HG03520 (cell line): ENCODE data around the gene GGACT.
"Not testable (repeated sequence)": the region's sequence is repeated elsewhere in the genome, so short reads cannot be mapped to it uniquely, and the experiment has no call there.

Experiments used
- ATAC-seq: cut with Tn5 transposase; IDR thresholded peaks from one replicate; pipeline ENCODE4 v1.9.1; 2021; ENCODE audit warnings: mild to moderate bottlenecking, moderate library complexity; ENCODE audit not compliant: unreplicated experiment

Gene GGACT

DNA sequence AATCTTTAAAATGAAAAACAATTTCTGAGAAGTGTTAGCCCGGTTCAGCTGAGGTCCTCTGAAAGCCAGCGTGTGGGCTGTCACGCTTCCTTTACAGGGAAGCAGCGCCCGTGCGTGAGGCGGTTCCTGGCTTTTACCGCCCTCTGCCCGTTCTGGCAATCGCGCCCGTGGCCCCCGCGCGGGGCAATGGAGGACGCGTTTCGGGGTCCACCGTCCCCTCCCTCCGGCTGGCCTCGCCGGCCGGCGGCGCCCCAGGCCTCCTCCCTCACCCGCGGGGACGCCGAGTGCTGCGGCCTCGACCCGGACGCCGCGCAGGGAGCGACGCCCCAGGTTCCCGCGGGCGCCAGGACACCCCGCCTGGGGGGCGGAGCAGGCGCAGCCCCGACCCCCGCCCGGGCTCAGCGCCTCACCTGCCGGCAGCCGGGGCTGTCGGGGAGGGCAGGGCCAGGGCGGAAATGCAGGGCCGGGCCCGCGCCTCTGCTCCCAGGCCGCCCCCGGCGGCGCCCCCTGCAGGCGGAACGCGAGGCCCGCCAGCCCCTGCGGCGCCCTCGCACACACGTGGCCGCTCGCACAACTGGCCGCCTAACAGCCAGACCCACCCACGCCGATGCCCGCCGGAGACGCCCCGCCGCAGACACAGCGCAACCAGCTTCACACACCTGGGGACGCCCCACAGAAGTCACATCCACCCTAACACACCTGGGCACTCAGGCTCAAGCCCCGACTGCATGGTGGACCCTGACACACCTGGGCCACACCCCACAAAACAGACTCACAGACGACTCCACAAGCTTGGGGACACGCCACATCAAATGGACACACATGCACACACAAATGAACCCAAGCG is at the start of gene GGACT:
Gene GGACT (minus strand): TSS at position 459 of the 847 bp plus-strand sequence. CDS start 56,198 bp downstream, outside the sequence.
- ATAC-seq = peak; percentile 98

DNA sequence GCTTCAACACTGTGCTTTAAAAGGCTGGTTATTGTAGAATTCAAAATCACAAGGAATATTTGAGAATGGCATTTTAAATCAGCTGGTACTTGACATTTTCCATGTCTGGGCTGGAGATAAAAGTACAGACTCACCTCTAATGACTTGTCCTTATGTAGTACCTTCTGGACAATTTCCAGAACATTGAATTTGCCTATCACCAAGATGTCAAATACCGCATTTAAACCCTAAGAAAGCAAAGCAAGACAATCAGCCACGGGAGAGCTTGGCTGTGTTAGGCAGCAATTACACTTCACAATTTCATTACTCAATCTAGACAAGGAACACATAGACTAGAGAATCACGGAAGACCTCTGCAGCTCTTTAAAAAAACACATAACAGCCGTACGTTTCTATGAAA is 49.2 kb upstream of the GGACT start:
- no peak for ATAC-seq

DNA sequence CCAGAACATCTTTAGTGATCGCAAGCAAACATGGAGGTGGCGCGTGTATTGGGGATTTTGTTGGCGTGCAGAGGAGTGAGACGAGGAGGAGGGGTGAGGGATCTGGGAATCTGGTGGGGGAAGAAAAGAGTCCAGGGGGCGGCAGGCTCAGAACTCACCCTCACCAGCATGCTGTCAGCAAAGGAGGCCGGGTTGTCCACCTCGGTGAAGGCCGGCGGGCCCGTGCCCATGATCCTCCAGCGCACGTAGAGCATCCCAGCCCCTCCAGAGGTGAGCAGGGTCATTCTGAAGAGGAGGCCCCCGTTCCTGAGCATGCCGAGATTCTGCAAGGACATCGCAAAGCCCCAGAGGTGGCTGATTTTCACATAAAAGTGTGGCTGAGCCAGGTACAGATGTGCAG is 48.8 kb upstream of the GGACT start:
- ATAC-seq = no peak

DNA sequence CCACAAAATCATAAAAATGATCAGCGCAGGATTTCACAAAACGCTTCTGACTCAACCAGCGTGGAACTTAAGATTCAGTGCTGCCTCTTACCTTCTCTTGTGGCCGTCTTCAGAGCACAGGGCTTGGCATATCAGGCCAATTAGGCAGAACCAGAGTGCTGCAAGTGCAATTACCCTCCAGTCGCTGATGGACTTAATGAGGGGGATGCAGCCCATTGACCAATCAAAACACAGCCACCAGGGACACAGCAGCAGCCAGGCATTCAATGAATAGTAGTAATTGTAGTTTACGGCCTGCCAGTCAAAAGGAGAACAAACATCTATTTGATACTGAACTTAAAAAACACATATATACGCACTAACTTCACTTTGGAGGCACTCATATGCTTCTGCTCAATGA is 47.9 kb upstream of the GGACT start:
- ATAC-seq = no peak

DNA sequence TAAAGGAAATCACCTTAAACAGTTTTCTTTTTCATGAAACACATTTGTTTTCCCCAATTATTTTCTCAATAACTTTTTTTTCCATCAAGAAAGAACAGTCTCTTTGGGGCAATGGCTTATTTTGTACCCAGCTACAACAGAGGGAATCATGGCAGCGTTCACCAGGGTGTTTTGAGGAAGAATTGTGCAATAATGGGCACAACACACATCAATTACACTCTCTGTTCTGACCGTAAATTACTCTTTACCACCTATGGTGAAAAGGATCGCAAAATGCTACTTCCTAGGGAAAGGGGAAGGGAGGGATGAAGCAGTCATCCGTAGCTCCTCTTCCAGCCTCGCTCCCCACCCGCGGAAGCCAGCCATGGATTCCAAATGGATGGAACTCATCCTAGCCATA is 47.4 kb upstream of the GGACT start:
- ATAC-seq = no peak

DNA sequence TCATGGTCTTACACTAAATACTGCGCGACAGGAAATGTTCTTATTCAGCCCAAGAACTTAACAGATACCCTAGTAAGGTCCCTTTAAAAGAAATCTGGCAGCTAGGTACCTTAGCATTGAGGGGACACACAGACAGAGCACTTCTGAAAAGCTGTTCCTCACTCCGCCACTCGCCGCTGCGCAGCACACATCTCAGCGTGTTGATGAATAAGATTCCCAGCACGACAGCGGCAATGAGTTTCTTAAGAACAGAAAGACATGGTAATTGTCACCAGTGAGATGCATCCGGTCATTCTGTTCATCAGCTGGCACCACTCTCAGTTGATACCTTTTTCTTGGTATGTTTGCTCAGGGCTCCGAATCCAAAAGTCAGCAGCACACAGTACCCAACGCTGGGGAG is 46.1 kb upstream of the GGACT start:
- ATAC-seq = no peak

DNA sequence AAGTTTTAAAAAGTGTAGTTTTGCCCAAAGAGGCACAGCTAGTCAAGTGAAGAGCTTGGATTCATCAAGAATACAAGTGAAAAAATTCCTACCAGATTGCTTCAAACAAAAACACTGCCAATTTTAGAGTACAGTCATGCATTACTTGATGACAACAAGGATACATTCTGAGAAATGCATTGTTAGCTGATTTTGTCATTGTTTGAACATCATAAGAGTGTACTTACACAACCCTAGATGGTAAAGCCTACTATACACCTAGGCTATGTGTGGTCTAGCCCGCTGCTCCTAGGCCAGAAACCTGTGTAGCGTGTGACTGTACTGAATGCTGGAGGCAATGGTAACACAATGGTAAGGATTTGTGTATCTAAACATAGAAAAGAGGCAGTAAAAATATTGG is 44.9 kb upstream of the GGACT start:
- no peak for ATAC-seq

DNA sequence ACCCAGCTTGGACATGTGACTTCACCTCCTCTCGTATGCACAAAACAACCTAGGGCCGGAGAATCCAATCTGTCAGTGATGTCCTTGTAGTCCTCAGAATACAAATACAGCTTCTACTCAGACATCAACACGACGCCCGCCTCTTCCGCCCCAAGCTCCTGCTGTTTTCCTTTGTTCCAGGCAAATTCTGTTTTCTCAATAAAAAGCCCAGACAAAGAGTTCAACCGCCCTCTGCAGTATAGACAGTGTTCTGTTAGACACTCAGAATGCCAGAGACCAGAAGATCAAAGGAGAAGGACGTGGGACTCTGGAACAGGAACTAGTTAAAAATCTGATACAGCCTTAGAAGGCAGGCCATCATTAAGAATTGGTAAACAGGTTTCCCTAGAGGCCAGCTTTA is 42.0 kb upstream of the GGACT start:
- no peak for ATAC-seq

DNA sequence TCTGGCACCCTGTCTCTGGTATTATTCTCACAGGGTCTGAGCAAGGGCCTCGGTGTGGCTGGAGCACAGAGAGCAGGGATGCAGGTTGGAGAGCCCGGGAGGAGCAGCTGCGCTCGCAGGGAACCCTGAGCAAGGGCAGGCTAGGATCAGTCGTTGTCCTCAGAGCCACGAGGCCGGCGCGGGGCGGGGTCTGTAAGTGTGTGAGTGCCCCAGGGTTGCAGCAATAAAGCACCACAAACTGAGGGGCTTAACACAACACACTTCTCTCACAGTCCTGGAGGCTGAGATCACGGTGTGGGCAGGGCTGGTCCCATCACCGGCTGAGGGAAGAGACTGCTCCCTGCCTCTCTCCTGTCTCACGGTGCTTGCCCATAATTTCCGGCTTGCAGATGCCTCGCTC is 38.5 kb upstream of the GGACT start:
- no peak for ATAC-seq

DNA sequence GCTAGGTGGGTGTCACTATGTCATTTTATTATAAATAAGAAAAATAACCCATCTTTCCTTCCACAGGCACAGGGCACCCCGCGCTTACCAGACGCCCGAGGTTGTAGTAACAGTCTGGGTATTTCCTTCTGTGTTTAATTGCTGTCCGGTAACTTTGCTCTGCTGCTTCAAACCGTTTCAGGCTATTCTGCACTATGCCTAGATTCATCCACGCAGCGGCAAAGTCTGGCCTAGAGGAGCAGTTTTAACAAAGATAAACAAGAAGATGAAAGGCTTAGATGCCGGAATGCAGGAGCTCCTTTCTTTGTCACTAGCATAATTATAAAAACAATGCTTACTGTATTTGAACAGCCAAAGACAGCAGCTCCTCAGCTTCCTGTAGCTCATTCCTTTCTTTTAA is 36.9 kb upstream of the GGACT start:
- no peak for ATAC-seq

DNA sequence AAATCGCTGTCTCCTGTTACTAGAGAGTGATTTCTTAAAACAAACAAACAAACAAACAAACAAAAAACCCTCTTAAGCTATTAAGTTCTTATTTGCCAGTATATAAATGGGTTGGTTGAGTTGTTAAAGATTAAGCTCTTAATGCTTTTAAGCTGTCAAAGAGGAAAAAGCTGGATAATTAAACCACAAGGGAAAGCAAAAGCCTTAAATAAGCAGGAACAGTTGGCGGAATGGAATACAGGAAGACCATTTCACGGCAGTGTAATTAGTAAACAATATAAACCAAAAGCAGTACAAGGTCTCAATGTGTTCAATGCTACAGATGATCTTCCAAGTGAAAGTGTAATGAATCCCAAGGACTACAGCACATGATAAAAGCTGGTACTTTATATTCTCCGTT is 32.2 kb upstream of the GGACT start:
- ATAC-seq = no peak

DNA sequence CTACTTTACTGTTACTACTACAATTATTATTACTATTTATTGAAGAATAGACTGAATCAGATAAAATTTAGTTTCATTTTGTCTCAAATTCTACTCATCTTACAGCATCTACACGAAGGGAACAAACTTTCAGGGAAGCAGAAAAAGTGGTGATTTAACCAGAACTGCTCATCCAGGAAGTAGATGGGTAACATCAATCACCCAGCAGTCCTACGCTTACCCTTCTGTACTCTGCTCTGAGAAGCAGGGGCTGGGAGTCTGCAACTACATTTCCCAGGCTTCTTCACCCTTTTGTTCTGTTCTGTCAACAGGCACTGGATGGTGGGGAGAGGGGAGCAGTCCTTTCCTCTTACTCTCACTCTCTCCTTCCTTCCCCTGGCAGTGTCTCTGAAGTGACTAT is 31.4 kb upstream of the GGACT start:
- no peak for ATAC-seq

DNA sequence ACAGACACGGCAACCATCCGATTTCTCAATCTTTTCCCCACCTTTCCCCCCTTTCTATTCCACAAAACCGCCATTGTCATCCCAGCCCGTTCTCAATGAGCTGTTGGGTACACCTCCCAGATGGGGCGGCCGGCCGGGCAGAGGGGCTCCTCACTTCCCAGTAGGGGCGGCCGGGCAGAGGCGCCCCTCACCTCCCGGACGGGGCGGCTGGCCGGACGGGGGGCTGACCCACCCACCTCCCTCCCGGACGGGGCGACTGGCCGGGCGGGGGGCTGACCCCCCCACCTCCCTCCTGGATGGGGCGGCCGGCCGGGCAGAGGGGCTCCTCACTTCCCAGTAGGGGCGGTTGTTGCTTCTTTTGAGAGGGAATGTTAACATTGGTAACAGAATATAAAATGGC is 30.3 kb upstream of the GGACT start:
- ATAC-seq = not testable (repeated sequence)

DNA sequence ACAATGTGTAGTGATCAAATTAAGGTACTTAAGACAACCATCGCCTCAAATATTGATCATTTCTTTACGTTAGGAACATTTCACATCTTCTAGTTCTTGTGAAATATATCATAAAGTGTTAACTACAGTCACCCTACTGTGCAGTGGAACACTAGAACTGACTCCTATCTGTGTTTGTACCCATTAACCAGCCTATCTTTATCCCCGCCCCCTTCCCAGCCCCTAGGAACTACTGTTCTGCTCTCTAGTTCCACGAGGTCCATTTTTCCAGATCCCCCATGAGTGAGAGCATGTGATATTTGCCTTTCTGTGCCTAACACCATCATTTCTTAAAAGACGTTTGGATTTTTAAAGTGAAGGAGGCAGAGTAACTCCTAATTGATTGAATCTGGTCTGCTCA is 24.4 kb upstream of the GGACT start:
- ATAC-seq = no peak

DNA sequence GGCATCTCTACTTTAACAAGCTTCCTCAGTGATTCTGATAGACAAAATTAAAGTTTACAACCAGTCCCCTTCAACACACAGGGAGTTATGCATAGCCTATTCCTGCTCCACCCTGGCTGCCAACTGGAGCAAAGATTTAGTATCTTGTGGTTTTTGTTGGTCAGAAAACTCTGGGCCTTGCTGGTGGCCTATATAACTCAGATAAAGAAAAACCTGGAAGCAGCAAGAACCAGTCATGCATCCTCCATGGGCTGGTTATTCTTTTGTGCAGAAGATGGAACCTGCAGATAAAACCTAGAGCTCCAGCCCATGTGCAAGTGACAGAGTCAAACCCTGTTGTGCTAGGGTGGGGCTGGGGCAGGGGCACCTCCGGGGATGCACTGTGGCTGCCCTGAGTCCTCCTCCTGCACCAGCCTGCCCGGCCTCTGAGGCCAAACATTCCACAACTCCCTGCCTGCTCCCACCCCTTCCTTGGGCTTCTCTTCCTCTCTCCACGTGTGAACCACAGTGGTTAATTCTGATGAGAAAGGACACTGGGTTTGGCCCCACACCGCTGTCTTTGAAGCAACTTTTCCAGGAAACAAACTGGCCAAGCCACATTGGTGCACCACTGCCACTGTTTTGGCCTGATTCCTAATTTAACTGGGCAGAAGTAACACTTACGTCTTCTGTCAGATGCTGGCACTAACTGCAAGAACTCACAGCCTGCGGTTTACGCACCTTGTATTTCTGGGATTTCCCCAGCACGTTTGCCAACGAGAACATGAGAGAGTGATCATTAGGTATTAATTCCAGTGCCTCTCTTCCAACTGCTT is 23.3 kb upstream of the GGACT start:
- no peak for ATAC-seq

DNA sequence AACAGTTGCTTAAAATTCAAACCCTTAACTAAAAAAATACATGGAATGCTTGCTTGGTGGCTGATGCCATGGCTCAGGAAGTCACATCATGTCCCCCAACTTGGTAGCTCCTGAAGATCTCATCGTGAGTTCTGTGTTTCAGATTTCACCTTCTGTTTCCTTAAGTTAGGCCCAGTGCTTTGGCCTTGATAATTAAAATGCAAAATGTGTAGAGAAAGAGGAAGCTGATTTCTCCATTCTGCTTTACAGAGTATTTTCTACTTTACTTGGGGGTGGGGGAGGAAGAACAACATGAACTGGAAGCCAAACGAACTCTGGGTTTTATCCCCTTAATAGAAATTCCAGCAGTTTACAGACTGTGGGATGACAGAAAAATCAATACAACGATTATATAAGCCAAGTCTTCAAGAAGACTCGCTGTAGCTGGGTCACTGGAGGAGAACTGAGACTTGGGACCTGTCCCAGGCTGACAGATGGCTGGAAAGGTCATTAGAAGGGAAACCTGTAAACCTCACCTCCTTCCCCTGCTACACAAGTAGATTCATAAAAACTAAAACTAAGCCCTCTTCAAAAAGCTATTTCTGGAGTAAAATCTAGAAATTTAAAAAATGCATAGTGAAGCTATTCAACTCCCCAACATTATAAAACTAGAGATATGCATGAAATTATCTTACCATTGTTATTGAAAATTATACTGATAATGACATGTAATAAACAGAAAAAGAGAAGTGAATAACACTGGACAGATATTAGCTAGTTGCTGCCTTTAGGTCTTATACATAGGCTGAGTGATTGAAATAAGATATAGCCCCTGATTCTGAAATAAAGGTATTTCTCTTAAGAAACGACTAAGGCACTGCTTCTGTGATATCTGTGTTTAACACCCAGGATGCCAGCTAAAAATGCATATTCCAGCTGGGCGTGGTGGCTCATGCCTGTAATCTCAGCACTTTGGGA is 22.1 kb upstream of the GGACT start:
- ATAC-seq = no peak

DNA sequence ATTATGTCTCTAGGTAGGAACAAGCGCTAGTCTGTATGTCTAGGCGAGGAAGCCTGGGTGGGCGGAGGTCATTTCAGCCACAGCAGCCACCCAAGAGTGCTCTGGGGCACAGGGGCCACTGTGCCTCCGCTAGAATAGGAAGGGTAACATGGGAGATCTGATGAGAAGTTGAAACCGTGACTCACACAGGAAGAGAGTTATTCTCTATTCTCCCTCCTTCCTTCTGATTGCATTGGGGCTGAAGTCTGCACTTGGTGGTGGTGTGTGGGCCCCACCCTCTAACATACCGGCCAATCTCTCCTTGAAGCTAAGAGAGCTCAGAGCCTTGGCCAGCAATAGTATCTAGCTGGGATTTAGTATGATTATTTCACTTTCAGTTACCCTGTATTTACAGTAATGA is 20.3 kb upstream of the GGACT start:
- peak; percentile 45 for ATAC-seq

DNA sequence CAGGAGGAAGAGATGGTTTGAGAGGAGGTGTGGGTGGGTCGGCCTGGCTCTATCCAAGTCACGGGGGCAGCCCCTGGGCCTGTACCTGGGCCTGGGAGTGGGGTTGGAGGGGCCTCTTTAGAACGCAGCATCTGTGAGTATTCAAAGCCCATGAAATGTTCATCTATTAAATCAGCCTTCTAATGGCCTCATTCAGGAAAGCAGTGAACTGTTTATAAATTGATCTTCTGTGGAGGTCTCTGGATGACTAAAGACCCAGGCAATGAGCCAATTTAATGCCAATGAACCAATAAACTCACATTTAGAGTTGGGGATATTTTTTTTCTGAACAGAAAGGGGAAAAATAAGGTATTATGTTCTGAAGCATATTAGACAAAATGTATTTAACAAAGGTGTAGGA is 19.9 kb upstream of the GGACT start:
- ATAC-seq = no peak

DNA sequence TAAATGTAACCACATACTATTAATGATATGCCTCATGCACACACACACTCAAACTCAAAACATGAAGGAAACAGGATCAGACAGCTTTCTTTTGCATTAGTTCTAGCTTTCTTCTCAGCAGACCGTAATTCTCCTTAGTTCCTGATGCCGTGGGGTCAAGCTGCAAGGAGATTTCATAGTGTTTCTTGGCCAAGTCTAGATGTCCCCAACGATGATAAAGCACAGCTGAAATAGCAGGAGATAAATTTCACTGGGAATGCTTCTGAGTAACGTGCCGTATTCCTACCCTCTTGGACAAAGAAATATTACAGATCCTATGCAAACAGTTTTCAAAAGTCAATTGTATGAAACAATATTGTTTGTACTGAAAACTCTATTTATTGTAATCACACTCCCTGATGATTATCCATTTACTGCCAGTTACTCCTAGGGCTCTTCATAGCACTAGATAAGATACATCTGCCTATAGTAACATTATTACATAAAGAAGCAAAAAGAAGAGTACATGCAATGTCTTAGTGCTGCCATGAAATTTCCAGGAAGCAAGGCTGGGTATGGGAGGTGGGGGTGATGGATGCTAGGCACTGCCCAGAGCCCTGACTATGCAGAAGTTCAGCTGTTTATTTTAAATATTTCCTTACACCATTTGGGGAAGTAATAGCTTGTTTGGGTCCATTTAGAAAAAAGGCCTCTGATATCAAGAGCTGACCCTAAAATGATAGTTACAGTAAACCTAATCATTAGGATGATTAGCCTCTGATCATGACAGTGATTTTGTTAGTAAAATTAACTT is 16.5 kb upstream of the GGACT start:
- ATAC-seq = no peak

DNA sequence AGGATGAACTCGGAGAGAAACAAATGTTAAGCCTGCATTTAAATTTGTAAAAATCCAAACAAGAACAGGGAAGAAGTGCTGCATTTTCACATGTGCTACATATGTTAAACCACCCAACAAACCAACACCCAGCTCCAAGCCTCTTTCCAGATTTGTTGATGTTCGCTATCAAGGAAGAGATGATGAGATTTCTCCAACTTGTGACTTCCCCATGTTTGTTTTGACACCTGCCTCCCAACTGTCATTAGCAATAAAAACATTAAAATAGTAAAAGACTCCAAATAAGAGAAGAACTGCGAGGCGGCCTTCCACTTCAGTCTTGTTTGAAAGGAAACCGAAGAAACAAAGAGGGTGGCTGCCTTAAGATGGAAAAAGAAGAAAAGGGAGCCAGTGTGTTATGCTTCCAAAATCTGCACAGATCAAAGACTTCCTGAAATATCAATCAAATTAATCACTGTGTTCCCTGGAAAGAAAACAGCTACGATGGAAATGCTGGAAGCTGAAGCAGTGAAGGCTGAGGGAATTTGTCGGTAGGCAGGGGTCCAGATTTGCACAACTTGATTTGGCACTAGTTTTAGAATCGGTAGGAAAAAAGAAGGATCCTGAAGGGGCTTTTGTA is 14.0 kb upstream of the GGACT start:
- ATAC-seq = no peak
